ENCODE measurements around the gene SDHC.
A peak's percentile ranks its signal among the peaks of the same experiment; 100 is the strongest.
"Not testable (repeated sequence)": the region's sequence is repeated elsewhere in the genome, so short reads cannot be mapped to it uniquely, and the experiment has no call there.

The SDHC gene

DNA sequence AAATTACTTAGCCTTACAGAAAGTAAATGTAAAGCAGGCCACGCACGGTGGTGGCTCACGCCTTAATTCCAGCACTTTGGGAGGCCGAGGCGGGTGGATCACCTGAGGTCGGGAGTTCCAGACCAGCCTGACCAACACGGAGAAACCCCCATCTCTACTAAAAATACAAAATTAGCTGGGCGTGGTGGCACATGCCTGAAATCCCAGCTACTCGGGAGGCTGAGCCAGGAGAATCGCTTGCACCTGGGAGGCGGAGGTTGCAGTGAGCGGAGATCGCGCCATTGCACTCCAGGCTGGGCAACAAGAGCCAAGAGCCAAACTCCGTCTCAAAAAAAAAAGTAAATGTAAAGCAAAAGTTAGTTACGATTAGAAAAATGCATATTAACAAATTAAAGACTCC is 75.0 kb downstream of the SDHC start:
- not testable (repeated sequence) for DNase-seq

DNA sequence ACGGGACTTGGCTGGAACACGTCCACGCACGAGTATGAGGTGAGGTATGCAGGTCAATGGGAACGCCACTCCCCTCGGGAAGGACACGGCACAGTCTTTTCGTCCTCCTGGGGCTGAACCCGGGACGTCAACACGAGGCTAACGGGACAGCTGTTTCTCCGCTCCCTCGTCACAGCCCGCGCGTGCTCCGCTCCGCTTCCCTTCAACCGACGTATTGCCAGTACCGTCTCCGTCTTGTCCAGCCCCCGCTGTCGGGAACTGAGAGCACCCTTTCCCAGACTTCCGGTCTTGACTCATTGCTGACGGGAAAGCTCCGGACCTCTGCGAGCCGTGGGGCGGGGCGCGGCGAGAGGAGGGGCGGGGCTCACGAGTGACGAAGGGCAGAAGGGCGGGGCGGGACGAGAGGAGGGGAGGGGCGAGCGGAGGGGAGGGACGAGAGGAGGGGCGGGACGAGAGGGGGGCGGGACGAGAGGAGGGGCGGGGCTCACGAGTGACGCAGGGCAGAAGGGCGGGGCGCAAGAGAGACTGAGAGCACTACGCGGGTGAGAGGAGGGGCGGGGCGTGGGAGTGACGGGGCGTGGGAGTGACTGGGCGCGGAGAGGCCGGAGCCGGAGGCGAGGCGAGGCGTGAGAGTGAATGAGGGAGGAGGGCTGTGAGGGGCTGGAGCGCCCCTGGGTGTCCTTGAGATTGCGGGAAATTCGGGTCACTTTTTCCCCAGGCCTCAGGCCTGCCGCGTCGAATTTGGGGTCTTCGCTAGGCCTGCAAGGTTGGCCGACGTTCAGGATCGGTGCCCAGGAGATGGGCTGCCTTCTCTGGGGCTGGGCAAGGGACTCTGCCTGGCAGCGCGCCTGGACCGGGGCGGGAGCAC is 75.7 kb downstream of the SDHC start:
- DNase-seq: peak; percentile 96

DNA sequence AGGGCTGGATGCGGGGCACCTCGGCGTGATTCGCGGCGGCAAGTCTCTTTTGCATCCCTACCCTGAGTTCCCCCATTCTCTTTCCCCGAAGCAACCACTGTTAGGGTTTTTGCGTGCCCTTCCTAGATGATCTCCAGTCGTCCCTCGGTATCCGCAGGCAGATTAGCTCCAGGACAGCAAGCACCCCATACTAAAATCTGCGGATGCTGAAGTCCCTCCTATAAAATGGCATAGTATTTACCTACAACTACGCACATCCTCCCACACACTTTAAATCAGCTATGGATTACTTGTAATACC is 76.3 kb downstream of the SDHC start:
- DNase-seq: no peak

DNA sequence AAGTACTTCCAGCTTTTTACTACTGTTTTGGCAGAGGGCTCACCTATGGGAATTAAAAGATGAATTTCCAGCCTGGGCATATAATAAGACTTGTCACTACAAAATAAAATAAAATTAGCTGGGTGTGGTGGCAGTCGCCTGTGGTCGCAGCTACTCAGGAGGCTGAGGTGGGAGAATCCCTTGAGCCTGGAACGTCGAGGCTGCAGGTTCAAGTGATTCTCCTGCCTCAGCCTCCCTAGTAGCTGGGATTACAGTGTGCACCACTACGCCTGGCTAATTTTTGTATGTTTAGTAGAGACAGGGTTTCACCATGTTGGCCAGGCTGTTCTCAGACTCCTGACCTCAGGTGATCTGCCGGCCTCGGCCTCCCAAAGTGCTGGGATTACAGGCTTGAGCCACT is 77.0 kb downstream of the SDHC start:
- not testable (repeated sequence) for DNase-seq

DNA sequence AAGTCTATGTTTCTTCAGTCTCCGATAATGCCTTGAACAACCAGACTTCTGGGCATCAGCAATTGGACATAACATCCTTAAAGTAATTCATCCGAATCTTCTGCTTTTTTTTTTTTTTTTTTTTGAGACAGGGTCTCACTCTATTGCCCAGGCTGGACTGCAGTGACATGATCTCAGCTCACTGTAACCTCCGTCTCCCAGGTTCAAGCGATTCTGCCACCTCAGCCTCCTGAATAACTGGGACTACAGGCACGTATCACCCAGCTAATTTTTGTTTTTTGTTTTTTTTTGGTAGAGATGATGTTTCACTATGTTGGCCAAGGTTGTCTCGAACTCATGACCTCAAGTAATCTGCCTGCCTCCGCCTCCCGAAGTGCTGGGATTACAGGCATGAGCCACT is 77.4 kb downstream of the SDHC start:
- no peak for DNase-seq

DNA sequence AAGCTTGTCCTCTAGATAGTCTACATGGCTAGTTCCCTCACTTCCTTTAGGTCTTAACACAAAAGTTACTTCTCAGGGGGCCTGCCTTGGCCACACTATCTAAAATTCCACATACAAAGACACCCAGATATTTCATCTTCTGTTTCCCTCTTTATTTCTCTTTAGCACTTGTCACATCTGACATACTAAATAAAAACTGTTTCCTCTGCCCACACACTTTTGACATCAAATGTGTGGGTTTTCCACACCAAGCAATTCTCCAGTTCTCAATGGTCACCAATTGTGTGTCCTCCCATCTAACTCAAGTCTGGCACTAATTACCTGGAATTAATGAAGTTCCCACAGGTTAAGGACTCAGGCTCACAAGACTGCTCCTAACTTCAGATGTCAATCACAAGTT is 79.0 kb downstream of the SDHC start:
- no peak for DNase-seq

DNA sequence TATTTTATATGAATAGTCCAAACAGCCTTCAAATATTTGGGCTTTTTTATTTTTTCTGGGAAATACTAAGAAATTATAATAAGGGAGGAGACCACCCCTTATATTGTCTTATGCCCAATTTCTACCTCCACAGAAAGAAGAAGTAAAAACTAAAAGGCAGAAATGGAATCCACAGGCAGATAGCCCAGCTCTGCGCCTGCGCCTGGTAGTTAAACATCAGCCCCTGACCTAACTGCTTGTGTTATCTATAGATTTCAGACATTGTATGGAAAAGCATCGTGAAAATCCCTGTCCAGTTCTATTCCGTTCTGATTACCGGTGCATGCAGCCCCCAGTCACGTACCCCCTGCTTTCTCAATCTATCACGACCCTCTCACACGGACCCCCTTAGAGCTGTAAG is 82.9 kb downstream of the SDHC start:
- DNase-seq: not testable (repeated sequence)

DNA sequence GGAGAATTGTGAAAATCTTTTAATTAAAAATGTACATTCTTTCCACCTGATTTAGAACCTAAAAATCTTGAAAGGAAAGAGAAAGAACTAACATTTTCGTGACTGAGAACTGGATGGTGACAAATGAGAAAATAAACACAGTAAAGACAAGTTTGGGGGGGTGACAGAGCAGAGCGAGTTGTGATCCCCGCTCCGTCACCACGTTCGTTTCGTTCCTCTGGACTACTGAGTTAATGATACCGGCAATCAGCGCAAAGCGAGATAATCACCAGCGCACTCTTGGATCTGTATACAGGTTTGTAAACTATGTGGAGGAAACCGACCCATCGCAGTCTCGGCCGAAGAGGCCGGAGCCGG is 84.7 kb downstream of the SDHC start:
- DNase-seq: no peak

DNA sequence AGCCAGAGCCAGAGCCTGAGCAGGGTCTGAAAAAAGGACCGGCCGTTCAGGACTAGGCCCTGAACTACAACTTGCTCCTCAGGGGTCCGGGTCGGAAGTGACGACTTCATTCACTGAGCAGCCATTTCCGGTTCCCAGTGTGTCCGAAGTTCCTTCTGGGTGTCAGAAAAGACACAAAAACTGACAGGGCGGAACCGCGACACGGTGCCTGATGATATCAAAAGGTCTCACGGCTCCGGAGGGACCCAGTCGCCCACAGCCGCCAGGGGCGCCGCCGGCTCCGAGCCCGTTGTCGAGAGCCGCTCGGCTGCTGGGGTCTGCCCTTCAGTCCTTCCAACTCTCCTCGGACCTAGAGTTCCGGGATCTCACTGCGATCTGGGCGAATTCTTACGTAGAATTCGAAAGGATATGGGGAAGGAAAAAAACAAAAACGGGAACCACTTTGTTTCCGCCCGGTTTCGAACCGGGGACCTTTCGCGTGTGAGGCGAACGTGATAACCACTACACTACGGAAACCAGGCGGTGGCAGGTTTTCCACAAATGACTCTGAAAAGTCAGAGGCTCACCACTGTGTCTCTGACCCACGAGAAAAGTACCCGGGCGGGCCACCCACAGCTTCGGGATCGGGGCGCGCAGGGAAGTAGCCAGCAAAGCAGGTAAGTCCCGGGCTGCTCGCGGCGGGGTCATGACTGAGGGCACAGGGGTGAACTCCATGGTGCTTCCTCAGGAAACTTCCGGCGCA is 85.2 kb downstream of the SDHC start:
- DNase-seq: peak; percentile 93

DNA sequence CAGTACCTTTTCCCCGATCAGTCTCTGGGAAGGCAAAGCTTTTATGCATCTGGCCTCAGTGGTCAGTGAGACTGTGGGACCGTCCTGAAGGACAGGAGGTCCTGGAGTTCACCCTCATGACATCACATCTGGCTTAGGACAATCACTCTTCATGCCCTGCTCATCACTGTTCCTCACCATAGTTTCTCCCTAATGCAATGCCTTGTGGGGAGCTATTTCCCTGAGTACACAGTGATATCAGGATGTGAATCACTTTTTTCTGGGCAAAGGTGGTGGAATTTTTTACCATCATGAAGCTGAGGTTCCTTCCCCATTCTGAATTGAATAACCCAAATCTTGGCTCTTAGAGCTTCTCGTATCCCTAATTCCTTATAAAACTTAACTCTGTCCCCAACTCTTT is 88.3 kb downstream of the SDHC start:
- DNase-seq: no peak

DNA sequence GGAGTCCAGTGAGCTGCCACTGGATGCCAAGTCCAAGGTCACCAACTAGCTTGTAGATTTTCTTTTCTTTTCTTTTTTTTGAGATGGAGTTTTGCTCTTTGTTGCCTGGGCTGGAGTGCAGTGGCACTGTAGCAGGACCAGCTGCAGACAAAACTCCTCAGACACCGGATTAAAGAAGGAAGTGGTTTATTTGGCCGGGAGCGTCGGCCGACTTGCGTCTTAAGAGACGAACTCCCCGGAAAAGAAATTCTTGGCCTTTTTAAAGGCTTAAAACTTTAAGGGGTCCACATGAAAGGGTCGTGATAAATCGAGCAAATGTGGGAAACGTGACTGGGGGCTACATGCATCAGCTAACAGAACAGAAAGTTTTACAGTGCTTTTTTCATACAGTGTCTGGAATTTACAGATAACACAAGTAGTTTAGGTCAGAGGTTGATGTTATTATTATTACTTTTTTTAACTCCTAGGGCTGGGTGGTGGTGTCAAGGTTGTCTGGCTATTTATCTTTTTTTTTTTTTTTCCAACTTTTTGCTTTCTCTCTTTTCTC is 89.9 kb downstream of the SDHC start:
- no peak for DNase-seq

DNA sequence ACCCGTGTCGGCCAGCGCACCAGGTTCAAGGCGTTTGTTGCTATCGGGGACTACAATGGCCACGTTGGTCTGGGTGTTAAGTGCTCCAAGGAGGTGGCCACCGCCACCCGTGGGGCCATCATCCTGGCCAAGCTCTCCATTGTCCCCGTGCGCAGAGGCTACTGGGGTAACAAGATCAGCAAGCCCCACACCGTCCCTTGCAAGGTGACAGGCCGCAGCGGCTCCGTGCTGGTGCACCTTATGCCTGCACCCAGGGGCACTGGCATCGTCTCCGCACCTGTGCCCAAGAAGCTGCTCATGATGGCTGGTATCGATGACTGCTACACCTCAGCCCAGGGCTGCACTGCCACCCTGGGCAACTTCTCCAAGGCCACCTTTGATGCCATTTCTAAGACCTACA is 92.4 kb downstream of the SDHC start:
- DNase-seq: not testable (repeated sequence)

DNA sequence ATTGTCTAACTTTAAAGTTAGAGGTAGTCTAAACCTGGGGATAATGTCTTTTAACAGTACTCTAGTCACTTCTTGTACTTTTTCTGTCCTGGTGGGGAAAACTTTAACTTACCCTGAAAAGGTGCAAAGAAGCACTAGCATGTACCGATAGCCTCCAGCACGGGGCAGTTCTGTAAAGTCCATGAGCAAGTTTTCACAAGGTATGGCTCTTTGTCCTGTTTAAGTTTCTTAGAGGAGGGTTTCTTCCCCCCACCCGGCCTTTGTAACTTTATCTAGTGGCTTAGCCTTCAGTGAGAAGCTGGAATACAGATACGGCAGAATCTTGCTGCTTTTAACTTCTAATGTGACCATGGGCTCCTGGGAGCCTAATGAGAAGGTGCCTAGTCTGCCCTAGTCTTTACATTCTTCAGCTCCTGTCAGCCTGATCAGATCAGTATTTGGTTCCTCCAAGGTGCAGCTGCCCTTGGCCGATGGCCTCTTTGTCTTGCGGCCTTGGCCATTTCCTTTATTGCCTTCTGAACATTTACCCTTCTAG is 93.3 kb downstream of the SDHC start:
- DNase-seq: no peak

DNA sequence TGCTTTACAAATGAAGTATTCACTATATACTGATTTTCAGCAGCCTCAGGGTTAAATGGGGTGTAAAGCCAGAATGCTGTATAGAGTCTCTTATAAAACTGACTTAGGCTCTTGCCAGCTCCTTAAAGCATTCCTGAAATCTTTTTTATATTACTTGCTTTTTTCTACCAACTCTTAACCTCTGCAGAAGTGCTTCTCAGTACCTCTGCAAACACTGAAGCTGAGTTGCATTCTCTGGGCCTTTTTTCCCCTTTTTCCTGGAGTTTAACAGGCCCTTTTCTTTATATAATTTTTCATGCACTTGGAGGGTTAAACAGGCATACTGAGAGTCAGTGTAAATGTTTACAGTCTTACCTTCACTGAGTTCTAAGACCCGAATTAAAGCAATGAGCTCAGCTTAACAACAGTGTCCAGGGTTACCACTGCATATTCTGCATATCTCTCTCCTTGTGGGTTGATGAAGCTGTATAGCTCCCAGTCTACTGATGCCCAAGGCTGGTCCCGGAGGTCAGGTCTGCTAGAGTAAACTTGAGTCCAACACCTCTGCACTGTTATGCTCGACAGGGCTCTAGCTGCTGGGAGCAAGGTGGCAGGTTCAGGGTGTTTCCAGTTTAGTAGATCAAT is 94.4 kb downstream of the SDHC start:
- no peak for DNase-seq

DNA sequence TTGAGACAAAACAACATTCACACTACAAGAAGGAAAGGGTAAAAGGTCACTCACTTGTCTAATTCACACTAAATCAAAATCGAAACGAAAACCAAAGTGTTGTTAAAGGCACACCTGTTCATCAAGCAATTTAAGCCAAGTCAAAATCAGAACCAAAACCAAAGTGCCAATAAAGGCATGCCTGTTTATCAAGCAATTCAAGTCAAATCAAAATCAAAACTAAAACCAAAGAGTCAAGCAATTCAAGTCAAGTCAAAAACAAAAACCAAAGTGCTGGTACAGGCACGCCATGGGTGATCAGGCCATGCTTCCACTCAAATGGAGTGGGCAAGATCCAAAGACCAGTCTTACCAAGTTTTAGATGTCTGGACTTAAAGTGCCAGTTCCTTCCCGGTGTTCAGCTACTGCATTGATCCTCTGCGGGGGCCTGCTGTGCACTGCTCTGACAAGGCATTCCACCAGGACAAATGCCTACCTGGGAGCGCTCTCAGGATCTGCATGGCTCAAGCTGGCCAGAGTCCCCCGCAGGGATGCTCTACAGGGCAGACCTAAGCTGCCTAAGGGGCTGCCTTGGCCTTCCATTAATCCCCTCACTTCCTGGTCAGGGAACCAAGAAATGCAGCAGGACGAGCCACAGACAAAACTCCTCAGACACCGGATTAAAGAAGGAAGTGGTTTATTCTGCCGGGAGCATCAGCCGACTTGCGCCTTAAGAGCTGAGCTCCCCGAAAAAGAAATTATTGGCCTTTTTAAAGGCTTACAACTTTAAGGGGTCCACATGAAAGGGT is 95.9 kb downstream of the SDHC start:
- peak; percentile 72 for DNase-seq

DNA sequence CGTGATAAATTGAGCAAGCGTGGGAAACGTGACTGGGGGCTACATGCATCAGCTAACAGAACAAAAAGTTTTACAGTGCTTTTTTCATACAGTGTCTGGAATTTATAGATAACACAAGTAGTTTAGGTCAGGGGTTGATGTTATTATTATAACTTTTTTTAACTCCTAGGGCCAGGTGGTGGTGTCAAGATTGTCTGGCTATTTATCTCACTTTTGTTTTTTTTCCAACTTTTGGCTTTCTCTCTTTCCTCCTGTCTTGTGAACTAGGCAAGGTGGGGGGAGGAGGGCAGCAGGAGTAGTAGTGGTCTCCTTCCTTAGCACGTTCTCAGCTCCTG is 96.4 kb downstream of the SDHC start:
- DNase-seq: not testable (repeated sequence)

All from activated CD4-positive, alpha-beta T cell treated with anti-CD3 and anti-CD28 coated beads, Interleukin-2, amount 50 U/mL, for 16 hours (primary cell).